ENCODE results near the gene OR13H1. TPM values are rescaled to one million over a fixed set of nuclear protein-coding genes. Genes with fewer than 3 reads are reported as not detected.
"Not testable (repeated sequence)": the region's sequence is repeated elsewhere in the genome, so short reads cannot be mapped to it uniquely, and the experiment has no call there.

The OR13H1 gene
- not detected for total RNA-seq

GRCh38 chrX:131543774-131544173 lies at the start of gene OR13H1:
Gene OR13H1, plus strand, starts transcription at chrX:131544074. Its CDS starts 0 bp downstream, at chrX:131544074.
- 38 to 60% methylated on average over 1 of the region's 1 CpG for WGBS, 2 donors (ENCODE audit: low coverage in 1 of 2)
- no peak within 1 kb of the TSS for H3K4me3 ChIP-seq
- H3K27me3 ChIP-seq = no peaks in the 10 kb centered on the region
- in situ Hi-C loops (cut with MboI; ENCODE audit: low pct_ligation_motif_present in 1 of 4, low pct_unique_long_range_greater_than_20kb in 1 of 4, low sequenced_read_pairs in 3 of 4) = no loop called here
- intact Hi-C loops (cut with DNase I; ENCODE audit: low total_unique reads) = no loop called here
- no peaks in the 10 kb centered on the region for H3K4me1 ChIP-seq
- TF ChIP-seq POLR2A (IDR thresholded peaks at IDR 0.05) (no peak), EP300 (IDR thresholded peaks at IDR 0.05; ENCODE audit: low read depth) (no peak)
- no peaks in the 10 kb centered on the region for H3K36me3 ChIP-seq
- no peak within 1 kb of the TSS for H3K27ac ChIP-seq
- H3K9me3 ChIP-seq = no peaks in the 10 kb centered on the region
- DNase-seq = no peak

- H3K4me3 ChIP-seq; H3K4me1 ChIP-seq; H3K9me3 ChIP-seq; DNase-seq; intact Hi-C loops (cut with DNase I; ENCODE audit: low total_unique reads); H3K36me3 ChIP-seq; H3K27ac ChIP-seq; H3K27me3 ChIP-seq: not testable (repeated sequence)
- in situ Hi-C loops (cut with MboI; ENCODE audit: low pct_ligation_motif_present in 1 of 4, low pct_unique_long_range_greater_than_20kb in 1 of 4, low sequenced_read_pairs in 3 of 4) = loop anchor here in 1 of 4 donors (25.0 kb wide), 1 partner anchor 89 kb away; no protein-coding TSS in a partner anchor
- WGBS, 2 donors (ENCODE audit: low coverage in 1 of 2) = 67% methylated on average over 5 of the region's 5 CpGs; no CpG with 5 or more reads in 1 of the 2 donors
These were observed 42.3 kb upstream of the OR13H1 start for GRCh38 chrX:131501556-131501955.

GRCh38 chrX:131513159-131513914 lies 30.5 kb upstream of the OR13H1 start:
- no peak for DNase-seq
- in situ Hi-C loops (cut with MboI; ENCODE audit: low pct_ligation_motif_present in 1 of 4, low pct_unique_long_range_greater_than_20kb in 1 of 4, low sequenced_read_pairs in 3 of 4) = loop anchor here in 1 of 4 donors (25.0 kb wide), 1 partner anchor 101 kb away; no protein-coding TSS in a partner anchor
- intact Hi-C loops (cut with DNase I; ENCODE audit: low total_unique reads) = no loop called here
- no peak overlapping the region for H3K27ac ChIP-seq
- WGBS, 2 donors (ENCODE audit: low coverage in 1 of 2) = 65% methylated on average over 7 of the region's 9 CpGs; no CpG with 5 or more reads in 1 of the 2 donors
- no peaks in the 10 kb centered on the region for H3K9me3 ChIP-seq
- no peak for TF ChIP-seq CTCF (IDR thresholded peaks at IDR 0.05)
- no peak for TF ChIP-seq POLR2A (IDR thresholded peaks at IDR 0.05)
- no peak for TF ChIP-seq POLR2AphosphoS5 (IDR thresholded peaks at IDR 0.05)
- TF ChIP-seq EP300 (IDR thresholded peaks at IDR 0.05; ENCODE audit: low read depth) = no peak
- H3K27me3 ChIP-seq = no peaks in the 10 kb centered on the region
- no peak overlapping the region for H3K4me3 ChIP-seq
- no peaks in the 10 kb centered on the region for H3K4me1 ChIP-seq
- no peaks in the 10 kb centered on the region for H3K36me3 ChIP-seq

- in situ Hi-C loops (cut with MboI; ENCODE audit: low pct_ligation_motif_present in 1 of 4, low pct_unique_long_range_greater_than_20kb in 1 of 4, low sequenced_read_pairs in 3 of 4) = loop anchor here in 1 of 4 donors (25.0 kb wide), 1 partner anchor 110 kb away; no protein-coding TSS in a partner anchor
- H3K4me1 ChIP-seq = no peaks in the 10 kb centered on the region
- H3K27ac ChIP-seq = no peak overlapping the region
- no peaks in the 10 kb centered on the region for H3K27me3 ChIP-seq
- intact Hi-C loops (cut with DNase I; ENCODE audit: low total_unique reads) = no loop called here
- 41 to 50% methylated on average over 1 to 2 of the region's 2 CpGs for WGBS, 2 donors (ENCODE audit: low coverage in 1 of 2)
- H3K36me3 ChIP-seq = no peaks in the 10 kb centered on the region
- no peaks in the 10 kb centered on the region for H3K9me3 ChIP-seq
- no peak overlapping the region for H3K4me3 ChIP-seq
- TF ChIP-seq CTCF (IDR thresholded peaks at IDR 0.05) (no peak), POLR2AphosphoS5 (IDR thresholded peaks at IDR 0.05) (no peak), POLR2A (IDR thresholded peaks at IDR 0.05) (no peak), EP300 (IDR thresholded peaks at IDR 0.05; ENCODE audit: low read depth) (no peak)
- DNase-seq = no peak
These were observed 22.1 kb upstream of the OR13H1 start for GRCh38 chrX:131521824-131522223.

- no peaks in the 10 kb centered on the region for H3K9me3 ChIP-seq
- H3K4me3 ChIP-seq = no peak overlapping the region
- no peak for DNase-seq
- no peaks in the 10 kb centered on the region for H3K4me1 ChIP-seq
- intact Hi-C loops (cut with DNase I; ENCODE audit: low total_unique reads) (no loop called here), in situ Hi-C loops (cut with MboI; ENCODE audit: low pct_ligation_motif_present in 1 of 4, low pct_unique_long_range_greater_than_20kb in 1 of 4, low sequenced_read_pairs in 3 of 4) (no loop called here)
- no peaks in the 10 kb centered on the region for H3K36me3 ChIP-seq
- H3K27me3 ChIP-seq = no peaks in the 10 kb centered on the region
- TF ChIP-seq CTCF (IDR thresholded peaks at IDR 0.05) (no peak), POLR2AphosphoS5 (IDR thresholded peaks at IDR 0.05) (no peak), POLR2A (IDR thresholded peaks at IDR 0.05) (no peak), EP300 (IDR thresholded peaks at IDR 0.05; ENCODE audit: low read depth) (no peak)
- WGBS, 2 donors (ENCODE audit: low coverage in 1 of 2) = 65 to 100% methylated on average over 1 to 4 of the region's 4 CpGs
- no peak overlapping the region for H3K27ac ChIP-seq
These were observed 344 bp downstream of the OR13H1 start for GRCh38 chrX:131544218-131544617.
